ENCODE measurements around the gene SNX32. TPM values are rescaled to one million over a fixed set of nuclear protein-coding genes. Genes with fewer than 3 reads are reported as not detected.
"Not testable (repeated sequence)": the region's sequence is repeated elsewhere in the genome, so short reads cannot be mapped to it uniquely, and the experiment has no call there.

SNX32 gene
- total RNA-seq, 2 experiments from 2014 or later, result 2.0 to 2.7 TPM

DNA sequence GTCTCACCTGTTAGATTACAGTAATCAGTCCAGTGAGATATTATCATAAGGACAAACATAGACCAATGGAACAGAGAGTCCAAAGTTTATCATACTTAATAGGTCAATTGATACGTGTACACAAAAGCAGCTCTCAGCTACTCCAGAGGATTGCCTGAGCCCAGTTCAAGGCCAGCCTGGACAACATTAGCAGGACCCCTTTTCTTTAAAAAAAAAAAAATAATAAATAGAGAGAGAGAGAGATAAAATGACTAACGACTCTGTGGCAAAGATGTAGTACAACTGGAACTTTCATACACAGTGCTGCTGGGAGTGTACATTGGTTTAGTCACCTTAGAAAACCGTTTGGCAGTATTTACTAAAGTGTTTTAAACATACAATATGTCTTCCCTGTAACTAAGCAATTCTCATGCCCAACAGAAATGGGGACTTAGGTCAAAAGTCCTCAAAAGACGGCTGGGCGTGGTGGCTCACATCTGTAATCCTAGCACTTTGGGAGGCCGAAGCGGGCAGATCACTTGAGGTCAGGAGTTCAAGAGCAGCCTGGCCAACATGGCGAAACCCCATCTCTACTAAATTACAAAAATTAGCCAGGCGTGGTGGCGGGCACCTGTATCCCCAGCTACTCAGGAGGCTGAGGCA, 10.6 kb downstream of the SNX32 start:
- H3K27me3 Mint-ChIP-seq, result no peaks in the 10 kb centered on the region
- no peaks in the 10 kb centered on the region for H3K9me3 Mint-ChIP-seq
- H3K4me1 Mint-ChIP-seq (ENCODE audit: low read depth), result no peaks in the 10 kb centered on the region

DNA sequence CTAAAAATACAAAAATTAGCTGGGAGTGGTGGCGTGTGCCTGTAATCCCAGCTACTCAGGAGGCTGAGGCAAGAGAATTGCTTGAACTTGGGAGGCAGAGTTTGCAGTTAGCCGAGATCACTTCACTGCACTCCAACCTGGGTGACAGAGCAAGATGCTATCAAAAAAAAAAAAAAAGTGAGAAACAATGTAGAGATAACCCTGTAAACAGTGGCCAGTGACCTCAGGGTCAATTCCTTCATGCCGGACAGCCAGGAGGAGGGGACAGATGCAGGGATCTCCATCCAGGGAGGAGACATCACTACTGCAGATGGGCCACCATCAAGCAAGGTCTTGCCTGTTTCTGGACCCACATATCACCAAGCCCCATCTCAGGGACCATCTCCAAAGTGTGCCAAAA, 14.0 kb downstream of the SNX32 start:
- H3K4me3 Mint-ChIP-seq, result no peak overlapping the region
- H3K36me3 Mint-ChIP-seq, result peaks cover 15% of the 10 kb centered on the region
- ChIA-PET POLR2A (no interaction called here), CTCF (interaction anchor here (0.7 to 1.1 kb wide), 3 partner anchors 27 to 44 kb away, joined by 3 to 4 read pairs (median 4); no protein-coding TSS in a partner anchor)
- intact Hi-C loops (cut with micrococcal nuclease), result no loop called here
- peaks cover 10% of the 10 kb centered on the region for H3K9me3 Mint-ChIP-seq
- H3K27ac Mint-ChIP-seq, result no peak overlapping the region
- H3K4me1 Mint-ChIP-seq (ENCODE audit: low read depth), result no peaks in the 10 kb centered on the region
- no peak for DNase-seq
- H3K27me3 Mint-ChIP-seq, result no peaks in the 10 kb centered on the region

More for the DNA sequence above, 10.6 kb downstream of the SNX32 start:
- H3K36me3 Mint-ChIP-seq, result no peaks in the 10 kb centered on the region
- H3K4me3 Mint-ChIP-seq, result no peak overlapping the region
- POLR2A ChIA-PET, result interaction anchor here (0.7 kb wide), 1 partner anchor 9 kb away, joined by 5 read pairs; no protein-coding TSS in a partner anchor
- no peak for DNase-seq
- intact Hi-C loops (cut with micrococcal nuclease), result no loop called here
- H3K27ac Mint-ChIP-seq, result no peak overlapping the region
- CTCF ChIA-PET, result interaction anchor here (0.7 to 2.3 kb wide), 4 partner anchors 21 to 139 kb away, joined by 3 to 7 read pairs (median 5); partner anchors contain the start of gene KAT5

DNA sequence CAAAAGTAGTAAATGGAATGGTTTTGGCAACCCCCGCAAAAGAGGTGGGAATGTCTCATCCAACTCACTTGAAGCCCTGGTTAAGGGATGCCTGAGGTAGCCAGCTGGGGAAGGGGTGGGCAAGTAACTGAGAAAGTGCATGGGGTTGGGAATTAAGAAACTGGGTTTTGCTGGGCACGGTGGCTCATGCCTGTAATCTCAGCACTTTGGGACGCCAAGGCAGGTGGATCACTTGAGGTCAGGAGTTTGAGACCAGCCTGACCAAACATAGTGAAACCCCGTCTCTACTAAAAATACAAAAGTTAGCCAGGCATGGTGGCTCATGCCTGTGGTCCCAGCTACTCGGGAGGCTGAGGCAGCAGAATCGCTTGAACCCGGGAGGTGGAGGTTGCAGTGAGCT, 14.9 kb downstream of the SNX32 start:
- H3K27me3 Mint-ChIP-seq; H3K4me1 Mint-ChIP-seq (ENCODE audit: low read depth); DNase-seq; H3K27ac Mint-ChIP-seq; H3K4me3 Mint-ChIP-seq; intact Hi-C loops (cut with micrococcal nuclease): not testable (repeated sequence)
- Mint-ChIP-seq H3K36me3 (peaks cover 23% of the 10 kb centered on the region), H3K9me3 (peaks cover 10% of the 10 kb centered on the region)
- CTCF ChIA-PET, result interaction anchor here (1.1 to 1.8 kb wide), 2 partner anchors 39 to 140 kb away, joined by 3 to 4 read pairs; partner anchors contain the start of gene FIBP
- POLR2A ChIA-PET, result interaction anchor here (0.6 kb wide), 1 partner anchor 25 kb away, joined by 3 read pairs; no protein-coding TSS in a partner anchor

DNA sequence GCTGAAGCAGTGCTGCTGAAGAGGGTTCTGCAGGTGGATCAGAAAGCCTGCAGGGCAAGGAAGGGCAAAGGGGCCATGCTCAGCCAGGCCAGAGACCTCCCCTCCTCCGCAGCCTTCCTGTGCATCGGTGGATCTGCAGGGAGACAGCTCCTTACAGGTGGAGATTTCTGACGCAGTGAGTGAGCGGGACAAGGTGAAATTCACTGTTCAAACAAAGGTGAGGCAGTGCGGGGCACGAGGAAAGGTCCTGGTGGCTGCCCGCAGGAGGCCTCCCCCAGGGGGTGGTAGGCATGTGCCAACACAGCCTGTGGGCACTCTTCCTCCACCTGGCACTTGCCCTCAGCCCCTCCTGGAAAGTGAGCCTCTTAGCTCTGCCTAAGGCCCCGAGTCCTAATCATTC, 15.6 kb downstream of the SNX32 start:
- intact Hi-C loops (cut with micrococcal nuclease), result no loop called here
- POLR2A ChIA-PET, result no interaction called here
- Mint-ChIP-seq H3K9me3 (peaks cover 10% of the 10 kb centered on the region), H3K4me1 (ENCODE audit: low read depth) (peaks cover 8% of the 10 kb centered on the region), H3K36me3 (peaks cover 30% of the 10 kb centered on the region), H3K4me3 (no peak overlapping the region), H3K27me3 (no peaks in the 10 kb centered on the region), H3K27ac (no peak overlapping the region)
- DNase-seq, result no peak
- CTCF ChIA-PET, result interaction anchor here (0.7 to 3.7 kb wide), 4 partner anchors 11 to 39 kb away, joined by 3 to 26 read pairs (median 4); partner anchors contain the start of genes FIBP and MUS81

DNA sequence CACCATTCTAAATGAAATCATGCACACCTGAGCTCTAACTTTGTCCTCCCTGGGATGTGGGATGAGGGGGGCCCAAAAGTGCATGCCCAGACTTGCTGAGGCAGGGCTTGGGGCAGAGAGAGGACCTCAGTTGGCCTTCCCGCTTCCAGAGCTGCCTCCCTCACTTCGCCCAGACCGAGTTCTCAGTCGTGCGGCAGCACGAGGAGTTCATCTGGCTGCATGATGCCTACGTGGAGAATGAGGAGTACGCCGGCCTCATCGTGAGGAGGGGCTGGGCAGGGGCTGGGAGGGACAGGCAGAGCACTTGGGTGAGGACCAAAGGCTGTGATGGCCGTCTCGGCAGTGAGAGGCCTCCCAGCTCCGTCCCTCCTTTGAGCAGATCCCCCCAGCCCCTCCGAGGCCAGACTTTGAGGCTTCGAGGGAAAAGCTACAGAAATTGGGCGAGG, 16.0 kb downstream of the SNX32 start:
- Mint-ChIP-seq H3K27me3 (no peaks in the 10 kb centered on the region), H3K27ac (no peak overlapping the region), H3K36me3 (peaks cover 34% of the 10 kb centered on the region), H3K4me3 (no peak overlapping the region), H3K9me3 (peaks cover 10% of the 10 kb centered on the region), H3K4me1 (ENCODE audit: low read depth) (peaks cover 11% of the 10 kb centered on the region)
- CTCF ChIA-PET, result interaction anchor here (0.7 to 3.7 kb wide), 6 partner anchors 11 to 40 kb away, joined by 3 to 26 read pairs (median 4); partner anchors contain the start of genes CCDC85B, FIBP and MUS81
- intact Hi-C loops (cut with micrococcal nuclease), result no loop called here
- no peak for DNase-seq
- POLR2A ChIA-PET, result interaction anchor here (0.8 kb wide), 2 partner anchors 10 to 14 kb away, joined by 3 read pairs; no protein-coding TSS in a partner anchor

DNA sequence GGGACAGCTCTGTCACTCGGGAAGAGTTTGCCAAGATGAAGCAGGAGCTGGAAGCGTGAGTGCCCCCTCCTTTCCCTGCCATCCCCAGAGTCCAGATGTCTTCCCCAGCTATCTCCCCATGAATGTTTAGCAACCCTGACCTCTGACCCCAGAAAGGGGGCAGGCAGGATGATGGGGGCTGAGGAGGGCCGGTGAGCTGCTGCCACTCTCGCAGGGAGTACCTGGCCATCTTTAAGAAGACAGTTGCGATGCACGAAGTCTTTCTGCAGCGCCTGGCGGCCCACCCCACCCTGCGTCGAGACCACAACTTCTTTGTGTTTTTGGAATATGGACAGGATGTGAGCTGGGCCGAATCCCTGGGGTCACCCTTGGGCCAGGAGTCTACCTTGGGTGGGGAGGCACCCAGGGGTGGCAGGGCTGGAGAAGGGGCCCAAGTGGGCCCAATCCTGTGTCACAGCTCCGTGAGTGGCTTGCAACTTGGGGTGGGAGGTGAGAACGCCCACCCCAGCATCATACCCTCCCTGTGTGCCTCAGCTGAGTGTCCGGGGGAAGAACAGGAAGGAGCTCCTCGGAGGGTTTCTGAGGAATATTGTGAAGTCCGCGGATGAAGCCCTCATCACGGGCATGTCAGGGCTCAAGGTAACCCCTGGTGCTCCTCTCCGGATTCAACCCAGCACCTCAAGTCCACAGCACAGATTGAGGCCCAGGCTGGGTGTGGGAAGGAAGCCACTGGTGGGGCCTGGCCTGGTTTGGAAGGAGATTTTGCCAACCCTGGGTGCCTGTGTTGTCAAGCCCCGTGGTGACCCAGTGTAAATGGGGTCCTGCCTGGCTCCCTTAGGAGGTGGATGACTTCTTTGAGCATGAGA, 16.7 kb downstream of the SNX32 start:
- H3K27ac Mint-ChIP-seq, result no peak overlapping the region
- ChIA-PET POLR2A (interaction anchor here (0.8 kb wide), 2 partner anchors 9 to 13 kb away, joined by 3 read pairs; no protein-coding TSS in a partner anchor), CTCF (interaction anchor here (0.9 to 3.7 kb wide), 12 partner anchors 10 to 147 kb away, joined by 3 to 33 read pairs (median 6); partner anchors contain the start of genes CCDC85B, FIBP, KAT5 and MUS81)
- H3K36me3 Mint-ChIP-seq, result peaks cover 39% of the 10 kb centered on the region
- intact Hi-C loops (cut with micrococcal nuclease), result no loop called here
- peaks cover 10% of the 10 kb centered on the region for H3K9me3 Mint-ChIP-seq
- peaks cover 15% of the 10 kb centered on the region for H3K4me1 Mint-ChIP-seq (ENCODE audit: low read depth)
- H3K27me3 Mint-ChIP-seq, result no peaks in the 10 kb centered on the region
- DNase-seq, result peak; percentile 15
- H3K4me3 Mint-ChIP-seq, result no peak overlapping the region

DNA sequence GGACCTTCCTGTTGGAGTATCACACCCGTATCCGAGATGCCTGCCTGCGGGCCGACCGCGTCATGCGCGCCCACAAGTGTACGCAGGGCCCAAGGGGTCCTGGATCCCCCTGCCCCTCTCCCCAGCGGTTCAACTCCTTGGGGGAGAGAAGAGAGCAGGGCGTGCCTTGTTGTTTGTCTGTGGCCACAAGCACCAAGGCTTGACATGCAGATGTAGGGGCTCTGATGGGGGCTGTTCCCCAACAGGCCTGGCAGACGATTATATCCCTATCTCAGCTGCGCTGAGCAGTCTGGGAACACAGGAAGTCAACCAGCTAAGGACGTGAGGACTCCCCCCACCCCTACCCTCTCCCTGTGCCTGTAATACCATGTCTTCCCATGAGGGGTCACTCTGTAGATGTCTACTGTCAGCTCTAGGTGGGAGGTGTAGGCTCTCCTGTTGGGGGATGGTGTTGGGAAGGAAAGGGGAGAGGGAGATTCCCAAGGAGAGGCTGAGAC, 17.4 kb downstream of the SNX32 start:
- POLR2A ChIA-PET, result interaction anchor here (0.8 to 2.9 kb wide), 3 partner anchors 18 to 50 kb away, joined by 3 to 15 read pairs (median 3); no protein-coding TSS in a partner anchor
- Mint-ChIP-seq H3K36me3 (peaks cover 46% of the 10 kb centered on the region), H3K27me3 (no peaks in the 10 kb centered on the region), H3K9me3 (peaks cover 10% of the 10 kb centered on the region), H3K27ac (no peak overlapping the region), H3K4me3 (no peak overlapping the region), H3K4me1 (ENCODE audit: low read depth) (peaks cover 22% of the 10 kb centered on the region)
- intact Hi-C loops (cut with micrococcal nuclease), result no loop called here
- CTCF ChIA-PET, result interaction anchor here (0.8 to 3.7 kb wide), 11 partner anchors 10 to 194 kb away, joined by 3 to 33 read pairs (median 7); partner anchors contain the start of genes CCDC85B, FIBP, KAT5 and MUS81
- DNase-seq, result peak; percentile 24

DNA sequence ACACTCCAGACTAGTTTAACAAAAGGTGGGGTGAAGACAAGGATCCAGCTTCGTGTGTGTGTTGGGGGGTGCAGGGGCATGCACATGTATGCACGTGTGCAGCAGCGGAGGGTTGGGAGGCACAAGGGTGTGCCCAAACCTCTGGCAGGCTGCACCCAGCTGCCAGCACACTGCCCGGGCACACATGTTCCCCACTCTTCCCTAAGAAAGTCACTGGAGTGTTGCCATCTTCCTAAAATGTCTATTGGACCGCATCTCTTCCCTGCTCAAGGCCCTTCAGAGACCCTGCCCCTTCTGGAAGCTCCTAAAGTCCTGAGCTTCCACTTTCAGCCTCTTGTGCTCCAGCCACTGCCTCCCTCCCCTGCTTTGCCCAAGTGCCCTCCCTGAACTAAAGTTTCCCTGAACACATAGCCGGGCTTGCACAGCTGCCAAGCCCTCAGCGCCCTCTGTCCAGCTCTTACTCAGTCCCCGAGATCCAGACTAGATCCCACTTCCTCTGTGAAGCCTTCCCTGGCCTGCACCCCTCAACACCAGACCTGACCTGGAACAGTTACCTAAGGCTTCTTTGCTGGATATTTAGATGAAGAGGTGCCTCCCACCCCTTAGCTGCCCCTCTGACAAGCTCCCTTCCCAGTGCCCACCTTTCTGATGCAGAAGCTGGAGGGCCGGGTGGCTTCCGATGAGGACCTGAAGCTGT, 18.2 kb downstream of the SNX32 start:
- ChIA-PET POLR2A (interaction anchor here (0.8 to 2.9 kb wide), 6 partner anchors 14 to 49 kb away, joined by 3 to 15 read pairs (median 3); partner anchors contain the start of gene CCDC85B), CTCF (interaction anchor here (0.8 to 3.7 kb wide), 12 partner anchors 9 to 226 kb away, joined by 3 to 33 read pairs (median 6); partner anchors contain the start of genes CCDC85B, FIBP, KAT5 and MUS81)
- DNase-seq, result peak; percentile 8
- no peak overlapping the region for H3K4me3 Mint-ChIP-seq
- no peaks in the 10 kb centered on the region for H3K27me3 Mint-ChIP-seq
- peaks cover 30% of the 10 kb centered on the region for H3K4me1 Mint-ChIP-seq (ENCODE audit: low read depth)
- intact Hi-C loops (cut with micrococcal nuclease), result no loop called here
- H3K36me3 Mint-ChIP-seq, result peaks cover 54% of the 10 kb centered on the region
- H3K27ac Mint-ChIP-seq, result no peak overlapping the region
- peaks cover 10% of the 10 kb centered on the region for H3K9me3 Mint-ChIP-seq

DNA sequence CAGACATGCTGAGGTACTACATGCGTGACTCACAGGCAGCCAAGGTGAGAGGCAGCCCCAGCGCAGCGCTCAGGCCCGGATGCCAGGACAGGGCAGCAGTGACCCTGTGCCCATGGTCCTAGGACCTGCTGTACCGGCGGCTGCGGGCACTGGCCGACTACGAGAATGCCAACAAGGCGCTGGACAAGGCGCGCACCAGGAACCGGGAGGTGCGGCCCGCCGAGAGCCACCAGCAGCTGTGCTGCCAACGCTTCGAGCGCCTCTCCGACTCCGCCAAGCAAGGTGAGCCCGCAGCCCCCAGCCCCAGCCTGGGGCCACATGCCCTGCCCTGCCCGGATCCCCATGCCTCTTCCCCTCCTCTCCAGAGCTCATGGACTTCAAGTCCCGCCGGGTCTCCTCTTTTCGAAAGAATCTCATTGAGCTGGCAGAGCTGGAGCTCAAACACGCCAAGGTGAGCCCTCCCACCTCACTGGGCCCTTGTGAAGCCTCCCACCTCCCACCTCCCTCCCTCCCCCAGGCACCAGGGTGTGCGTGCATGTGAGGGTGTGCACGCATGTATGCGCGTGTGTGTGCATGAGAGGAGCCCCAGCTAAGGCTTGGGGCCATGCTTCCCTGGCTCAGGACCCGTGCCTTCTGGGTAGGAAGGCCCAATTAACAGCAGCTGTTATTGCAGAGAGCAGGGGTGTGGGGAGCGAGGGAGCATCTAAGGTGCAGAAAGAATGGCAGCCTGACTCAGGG, 18.9 kb downstream of the SNX32 start:
- peak; percentile 7 for DNase-seq
- ChIA-PET POLR2A (interaction anchor here (0.9 to 2.9 kb wide), 8 partner anchors 8 to 133 kb away, joined by 3 to 15 read pairs (median 4); partner anchors contain the start of genes CCDC85B and SNX32), CTCF (interaction anchor here (1.2 to 3.7 kb wide), 5 partner anchors 8 to 227 kb away, joined by 3 to 33 read pairs (median 23); partner anchors contain the start of genes CCDC85B, FIBP, KAT5 and MUS81)
- intact Hi-C loops (cut with micrococcal nuclease), result no loop called here
- no peak overlapping the region for H3K27ac Mint-ChIP-seq
- H3K4me1 Mint-ChIP-seq (ENCODE audit: low read depth), result peaks cover 30% of the 10 kb centered on the region
- H3K9me3 Mint-ChIP-seq, result peaks cover 10% of the 10 kb centered on the region
- no peak overlapping the region for H3K4me3 Mint-ChIP-seq
- peaks cover 56% of the 10 kb centered on the region for H3K36me3 Mint-ChIP-seq
- no peaks in the 10 kb centered on the region for H3K27me3 Mint-ChIP-seq

DNA sequence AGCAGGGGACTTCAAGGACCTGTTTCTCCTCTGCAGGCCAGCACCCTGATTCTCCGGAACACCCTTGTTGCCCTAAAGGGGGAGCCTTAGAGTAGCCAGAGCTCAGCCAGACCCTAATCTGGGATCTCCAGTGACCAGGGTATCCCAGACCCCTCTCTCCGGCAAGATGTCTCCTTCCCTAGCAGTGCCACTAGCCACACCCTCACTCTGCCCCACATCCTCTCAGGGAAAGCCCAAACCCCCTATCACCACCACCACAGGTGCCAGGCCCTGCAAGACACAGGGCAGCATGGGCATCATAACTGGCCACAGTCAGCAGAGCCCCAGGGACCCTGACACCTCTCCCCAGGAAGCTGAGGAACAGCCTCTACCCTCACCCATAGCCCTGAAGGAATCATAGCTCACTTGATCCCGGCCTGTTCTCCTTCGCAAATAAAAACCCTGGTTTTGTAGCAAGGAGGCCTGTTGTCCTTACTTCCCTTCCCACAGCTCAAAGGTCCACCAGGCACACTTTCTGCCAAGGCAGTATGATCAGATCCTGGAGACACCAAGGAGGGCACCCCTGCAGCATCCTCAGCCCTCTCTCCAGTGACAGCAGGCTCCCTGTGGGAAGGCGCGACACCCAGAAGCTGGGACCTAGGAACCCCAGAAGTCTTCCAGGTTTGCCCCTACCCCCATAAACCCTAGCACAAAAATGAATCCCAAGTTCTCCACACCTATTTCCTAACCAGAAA, 19.6 kb downstream of the SNX32 start:
- POLR2A ChIA-PET, result interaction anchor here (0.9 to 2.9 kb wide), 7 partner anchors 8 to 134 kb away, joined by 3 to 15 read pairs (median 3); partner anchors contain the start of genes CCDC85B and SNX32
- peaks cover 30% of the 10 kb centered on the region for H3K4me1 Mint-ChIP-seq (ENCODE audit: low read depth)
- CTCF ChIA-PET, result interaction anchor here (0.9 to 3.7 kb wide), 5 partner anchors 7 to 228 kb away, joined by 3 to 33 read pairs (median 14); partner anchors contain the start of genes CCDC85B, FIBP, KAT5 and MUS81
- no peak overlapping the region for H3K4me3 Mint-ChIP-seq
- H3K36me3 Mint-ChIP-seq, result peaks cover 57% of the 10 kb centered on the region
- no peaks in the 10 kb centered on the region for H3K27me3 Mint-ChIP-seq
- peaks cover 10% of the 10 kb centered on the region for H3K9me3 Mint-ChIP-seq
- no peak for DNase-seq
- intact Hi-C loops (cut with micrococcal nuclease), result no loop called here
- H3K27ac Mint-ChIP-seq, result peak overlapping the region; percentile 5

Measured in activated CD4-positive, alpha-beta memory T cell treated with anti-CD3 and anti-CD28 coated beads for 36 hours (primary cell).